ENCODE data around the gene MAGI2.
"Not testable (repeated sequence)": the region's sequence is repeated elsewhere in the genome, so short reads cannot be mapped to it uniquely, and the experiment has no call there.

The MAGI2 gene

DNA sequence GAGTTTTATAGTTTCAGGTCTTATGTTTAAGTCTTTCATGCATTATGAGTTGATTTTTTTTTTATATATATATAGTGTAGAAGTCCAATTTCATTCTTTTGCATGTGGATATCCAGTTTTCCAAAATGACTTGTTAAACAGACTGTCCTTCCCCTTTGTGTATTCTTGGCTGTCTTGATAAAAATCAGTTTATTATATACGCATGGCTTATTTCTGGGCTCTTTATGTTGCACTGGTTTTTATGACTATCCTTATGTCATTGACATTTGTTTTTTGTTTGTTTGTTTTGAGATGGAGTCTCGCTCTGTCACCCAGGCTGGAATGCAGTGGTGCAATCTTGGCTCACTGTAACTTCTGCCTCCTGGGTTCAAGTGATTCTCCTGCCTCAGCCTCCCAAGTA lies 485.9 kb downstream of the MAGI2 start:
- H3K4me3 ChIP-seq (ENCODE audit: low read depth, low read length) = not testable (repeated sequence)

DNA sequence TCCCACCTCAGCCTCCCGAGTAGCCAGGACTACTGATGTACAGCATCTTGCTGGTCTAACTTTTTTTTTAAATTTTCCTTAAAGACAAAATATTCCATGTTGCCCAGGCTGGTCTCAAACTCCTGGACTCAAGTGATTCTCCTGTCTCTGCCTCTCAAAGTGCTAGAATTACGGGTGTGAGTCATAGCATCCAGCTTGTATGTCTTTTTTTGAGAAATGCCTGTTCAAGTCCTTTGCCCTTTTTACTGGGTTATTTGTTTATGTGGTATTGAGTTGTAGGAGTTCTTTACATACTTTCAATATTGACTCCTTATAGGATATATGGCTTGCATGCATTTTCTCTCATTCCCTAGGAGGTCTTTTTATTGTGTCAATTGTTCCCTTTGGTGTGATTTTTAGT lies 486.4 kb downstream of the MAGI2 start:
- no peak overlapping the region for H3K4me3 ChIP-seq (ENCODE audit: low read depth, low read length)

DNA sequence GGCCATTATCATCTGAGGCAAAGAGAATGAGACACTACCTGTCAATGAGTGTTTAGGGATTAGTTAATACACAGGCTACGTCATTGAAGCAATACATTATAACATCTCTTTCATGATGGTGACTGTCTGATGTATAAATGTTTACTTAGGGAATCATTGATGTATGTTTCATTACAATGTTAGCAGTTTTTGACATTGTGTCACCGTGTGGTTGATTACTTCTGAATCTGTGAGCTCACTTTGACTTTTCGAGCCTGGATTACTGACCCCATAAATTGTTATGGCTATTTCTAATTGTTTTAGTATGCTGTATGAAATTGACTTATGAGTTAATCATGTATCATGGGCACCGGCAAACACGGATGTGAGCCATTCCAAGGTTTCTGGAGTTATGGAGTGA lies 494.0 kb downstream of the MAGI2 start:
- H3K4me3 ChIP-seq (ENCODE audit: low read depth, low read length) = no peak overlapping the region

GRCh38 chr7:78955329-78955728 lies 498.1 kb downstream of the MAGI2 start:
- no peak overlapping the region for H3K4me3 ChIP-seq (ENCODE audit: low read depth, low read length)

DNA sequence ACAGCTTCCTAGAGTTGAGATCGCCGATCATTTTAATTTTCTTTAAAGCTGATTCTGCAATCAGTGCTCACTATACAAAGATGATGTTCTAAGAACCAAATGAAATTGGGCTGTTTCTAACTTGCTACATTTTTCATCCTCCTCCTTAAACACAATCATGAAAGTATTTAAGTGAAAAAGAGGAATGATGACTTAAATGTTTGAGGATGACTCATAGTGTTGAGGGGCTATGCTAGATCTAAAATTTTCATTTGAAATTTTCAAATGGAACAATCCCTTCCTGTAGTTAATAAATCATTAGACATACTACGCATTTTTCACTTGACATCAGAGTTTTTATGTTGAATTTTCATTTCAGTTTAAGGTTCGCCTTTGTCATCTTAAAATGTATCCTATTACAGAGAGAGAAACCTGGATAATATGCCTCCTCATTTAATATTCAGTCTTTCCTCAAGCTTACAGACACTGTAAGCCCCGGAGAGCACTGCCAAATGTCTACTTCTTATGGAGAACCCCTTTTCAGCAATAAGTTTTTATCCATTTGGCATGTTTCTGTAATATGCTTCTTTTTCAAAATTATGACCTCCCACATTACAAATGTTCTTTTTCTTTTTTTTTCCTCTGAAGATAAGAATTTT lies 499.6 kb downstream of the MAGI2 start:
- no peak overlapping the region for H3K4me3 ChIP-seq (ENCODE audit: low read depth, low read length)

- H3K4me3 ChIP-seq (ENCODE audit: low read depth, low read length) = no peak overlapping the region
Observed at GRCh38 chr7:78953090-78953489, 500.4 kb downstream of the MAGI2 start.

GRCh38 chr7:78939669-78940068 lies 513.8 kb downstream of the MAGI2 start:
- no peak overlapping the region for H3K4me3 ChIP-seq (ENCODE audit: low read depth, low read length)

DNA sequence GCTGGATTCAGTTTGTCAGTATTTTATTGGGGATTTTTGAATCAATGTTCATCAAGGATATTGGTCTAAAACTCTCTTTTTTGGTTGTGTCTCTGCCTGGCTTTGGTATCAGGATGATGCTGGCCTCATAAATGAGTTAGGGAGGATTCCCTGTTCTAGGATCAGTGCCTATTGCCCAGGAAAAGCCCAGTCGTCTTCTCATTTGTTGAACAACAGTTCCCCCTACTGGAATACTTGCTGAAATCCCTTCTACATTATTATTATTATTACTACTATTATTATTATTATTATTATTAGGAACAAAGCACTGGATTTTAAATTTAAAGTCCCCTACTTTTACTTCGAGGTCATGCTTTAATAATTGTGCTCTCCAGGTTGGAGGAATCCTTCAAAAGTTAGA lies 528.9 kb downstream of the MAGI2 start:
- no peak overlapping the region for H3K4me3 ChIP-seq (ENCODE audit: low read depth, low read length)

DNA sequence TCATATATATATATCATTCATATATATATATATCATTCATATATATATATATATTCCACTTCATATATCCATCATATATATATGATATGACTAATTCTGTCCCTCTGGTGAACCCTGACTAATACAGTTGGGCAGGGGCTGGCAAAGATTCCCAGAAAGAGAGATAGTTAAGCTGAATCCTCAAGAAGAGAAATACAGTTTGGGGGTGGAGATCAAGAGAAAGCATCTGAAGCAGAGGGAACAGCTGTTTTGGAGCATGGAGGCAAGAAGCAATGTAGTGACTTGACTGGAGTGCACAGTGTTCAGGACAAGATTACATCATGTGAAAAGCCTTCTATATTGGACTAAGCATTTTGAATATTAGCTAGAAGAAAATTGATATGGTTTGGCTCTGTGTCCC lies 540.7 kb downstream of the MAGI2 start:
- no peak overlapping the region for H3K4me3 ChIP-seq (ENCODE audit: low read depth, low read length)

DNA sequence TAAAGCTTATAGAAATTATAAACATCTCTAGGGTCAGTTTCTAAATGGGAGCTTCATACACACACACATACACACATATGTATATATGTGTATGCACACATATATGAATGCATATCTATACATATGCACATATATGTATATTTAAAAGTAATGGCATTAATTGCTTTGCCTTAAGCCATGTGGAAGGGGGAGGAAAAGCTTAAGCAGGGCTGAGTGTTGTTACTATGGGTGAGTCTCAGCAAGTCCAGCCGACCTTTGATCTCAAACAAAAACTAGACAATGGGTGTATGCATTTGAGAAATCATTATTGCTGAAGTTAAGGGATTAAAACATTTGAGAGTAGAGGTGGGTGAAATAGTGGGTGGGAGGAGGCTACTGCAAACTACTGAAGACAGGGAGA lies 546.7 kb downstream of the MAGI2 start:
- no peak overlapping the region for H3K4me3 ChIP-seq (ENCODE audit: low read depth, low read length)

GRCh38 chr7:78905436-78905835 lies 548.0 kb downstream of the MAGI2 start:
- no peak overlapping the region for H3K4me3 ChIP-seq (ENCODE audit: low read depth, low read length)

GRCh38 chr7:78904983-78905382 lies 548.5 kb downstream of the MAGI2 start:
- H3K4me3 ChIP-seq (ENCODE audit: low read depth, low read length) = no peak overlapping the region

DNA sequence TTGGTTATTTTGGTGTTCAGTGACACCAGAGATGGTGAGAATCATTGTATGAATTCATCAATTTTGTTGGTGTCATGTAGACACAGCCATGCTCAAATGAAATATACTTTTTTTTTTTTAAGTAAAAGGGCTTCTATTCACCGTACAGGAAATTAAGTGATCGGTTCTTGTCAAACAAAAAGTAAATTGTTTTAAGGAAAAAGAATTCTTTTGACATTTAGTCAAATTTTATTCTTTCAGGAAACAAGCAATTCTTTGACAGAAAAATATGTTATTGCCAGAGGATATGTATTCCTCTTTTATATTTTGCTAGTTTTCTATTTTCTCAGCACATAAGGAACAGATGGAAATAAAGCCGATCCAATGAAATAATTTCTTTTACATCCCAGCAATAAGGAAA lies 551.9 kb downstream of the MAGI2 start:
- no peak overlapping the region for H3K4me3 ChIP-seq (ENCODE audit: low read depth, low read length)

DNA sequence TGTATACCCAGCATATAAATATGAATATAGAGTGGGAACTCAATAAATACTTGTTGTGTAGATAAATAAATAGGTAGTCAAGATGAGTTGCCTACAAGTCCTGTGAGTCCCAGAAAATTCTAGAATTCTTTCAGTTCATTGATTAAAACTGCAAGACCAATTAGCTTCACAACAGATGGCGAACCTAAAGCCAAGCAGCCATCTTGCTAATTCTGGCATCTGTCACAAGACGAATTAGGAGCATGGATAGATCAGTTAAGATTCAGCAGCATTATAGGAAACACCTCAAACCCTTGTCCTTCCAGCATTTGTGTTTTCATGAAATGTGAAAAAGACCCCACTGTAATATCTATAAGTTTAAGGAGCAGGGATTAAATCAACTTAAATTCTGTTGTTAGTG lies 552.7 kb downstream of the MAGI2 start:
- H3K4me3 ChIP-seq (ENCODE audit: low read depth, low read length) = no peak overlapping the region

GRCh38 chr7:78895393-78895792 lies 558.1 kb downstream of the MAGI2 start:
- H3K4me3 ChIP-seq (ENCODE audit: low read depth, low read length) = no peak overlapping the region

GRCh38 chr7:78879206-78879605 lies 574.3 kb downstream of the MAGI2 start:
- H3K4me3 ChIP-seq (ENCODE audit: low read depth, low read length) = no peak overlapping the region

- no peak overlapping the region for H3K4me3 ChIP-seq (ENCODE audit: low read depth, low read length)
Observed at GRCh38 chr7:78873117-78873516, 580.4 kb downstream of the MAGI2 start.

GRCh38 chr7:78864339-78864738 lies 589.1 kb downstream of the MAGI2 start:
- H3K4me3 ChIP-seq (ENCODE audit: low read depth, low read length) = no peak overlapping the region

DNA sequence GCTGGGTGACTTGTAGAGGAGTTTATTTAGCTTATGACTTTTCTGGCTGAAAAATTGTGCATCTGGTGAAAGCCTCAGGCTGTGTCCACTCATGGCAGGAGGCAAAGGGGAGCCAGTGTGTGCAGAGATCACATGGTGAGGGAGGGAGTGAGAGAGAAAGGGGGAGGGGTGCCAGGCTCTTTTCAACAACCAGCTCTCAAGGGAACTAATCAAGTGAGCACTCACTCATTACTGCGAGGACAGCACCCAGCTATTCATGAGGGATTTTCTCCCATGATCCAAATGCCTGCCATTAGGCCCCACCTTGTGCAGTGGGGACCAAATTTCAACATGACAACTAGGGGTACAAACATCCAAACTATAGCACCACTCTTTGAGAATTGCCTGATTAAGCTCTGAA lies 590.2 kb downstream of the MAGI2 start:
- H3K4me3 ChIP-seq (ENCODE audit: low read depth, low read length) = no peak overlapping the region

DNA sequence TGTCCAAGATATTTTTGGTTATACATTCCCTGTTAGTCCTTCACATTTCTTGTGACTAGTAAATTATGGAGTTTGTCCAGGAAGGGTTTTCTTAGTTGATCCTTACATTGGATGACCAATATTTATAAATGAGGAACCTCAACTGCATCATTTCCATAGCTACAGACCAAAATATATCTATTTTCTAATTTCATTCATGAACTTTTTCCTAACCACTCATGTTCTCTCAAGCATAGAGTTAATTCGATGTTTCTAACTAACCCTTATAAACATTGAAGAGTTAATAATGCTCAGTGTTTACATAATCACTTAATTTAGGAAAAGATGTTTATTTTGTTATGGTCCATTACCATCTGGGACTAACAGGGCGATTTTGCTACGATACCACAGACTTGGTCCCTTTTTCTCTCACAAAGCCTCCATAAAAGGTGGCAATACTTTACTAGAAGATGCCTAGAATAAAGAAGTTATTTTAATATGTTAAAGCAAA lies 591.0 kb downstream of the MAGI2 start:
- no peak overlapping the region for H3K4me3 ChIP-seq (ENCODE audit: low read depth, low read length)

- no peak overlapping the region for H3K4me3 ChIP-seq (ENCODE audit: low read depth, low read length)
Observed at GRCh38 chr7:78852951-78853350, 600.5 kb downstream of the MAGI2 start.

DNA sequence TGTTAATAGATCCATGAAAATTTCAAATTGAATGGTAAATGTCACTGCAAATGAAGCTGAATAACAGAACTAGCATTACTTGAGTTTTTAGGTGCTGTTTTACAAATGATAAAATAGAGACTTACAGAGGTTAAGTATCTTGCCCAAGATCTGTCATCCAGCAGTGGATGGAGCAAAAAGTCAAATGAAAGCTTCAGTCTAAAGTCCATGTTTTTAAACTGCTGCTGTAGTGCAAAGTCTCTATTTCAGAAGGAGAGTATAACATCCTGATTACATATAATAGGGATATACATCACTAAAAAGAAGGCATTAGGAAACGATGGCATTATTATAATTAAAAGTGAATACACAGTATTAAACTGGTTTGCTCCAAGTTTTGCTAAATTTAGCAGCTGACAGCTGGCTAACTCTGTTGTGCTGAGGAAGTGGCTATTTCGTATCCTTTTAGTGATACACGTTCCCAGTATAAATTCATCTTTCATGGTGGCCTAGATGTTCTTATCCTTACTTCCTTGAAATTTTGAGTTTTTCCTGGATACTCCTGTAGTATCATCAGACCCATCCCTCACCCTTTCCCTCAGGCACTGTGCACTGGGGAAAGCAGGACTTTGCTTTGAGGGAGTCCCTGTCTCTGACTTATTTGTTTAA lies 603.2 kb downstream of the MAGI2 start:
- H3K4me3 ChIP-seq (ENCODE audit: low read depth, low read length) = no peak overlapping the region

DNA sequence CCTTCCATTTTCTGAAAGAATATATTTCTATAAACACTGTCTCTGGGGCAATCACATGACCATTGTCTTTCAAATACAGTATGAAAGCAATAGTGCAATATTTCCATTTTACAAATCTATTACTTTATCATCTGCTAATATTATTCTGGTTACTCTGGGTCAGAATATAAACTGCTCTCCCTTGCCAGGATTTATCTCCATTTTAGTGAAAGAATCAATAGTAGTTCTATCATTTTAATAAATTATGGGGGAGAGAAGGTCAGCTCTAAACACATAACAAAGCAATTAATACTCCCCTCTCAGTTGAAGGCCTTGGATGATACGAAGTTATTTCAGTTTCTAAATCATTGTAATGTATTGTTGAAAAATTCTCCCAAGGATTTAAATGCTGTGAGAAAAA lies 608.3 kb downstream of the MAGI2 start:
- no peak overlapping the region for H3K4me3 ChIP-seq (ENCODE audit: low read depth, low read length)
